ENCODE results near the gene NRG3.
A peak's percentile ranks its signal among the peaks of the same experiment; 100 is the strongest.

The NRG3 gene

DNA sequence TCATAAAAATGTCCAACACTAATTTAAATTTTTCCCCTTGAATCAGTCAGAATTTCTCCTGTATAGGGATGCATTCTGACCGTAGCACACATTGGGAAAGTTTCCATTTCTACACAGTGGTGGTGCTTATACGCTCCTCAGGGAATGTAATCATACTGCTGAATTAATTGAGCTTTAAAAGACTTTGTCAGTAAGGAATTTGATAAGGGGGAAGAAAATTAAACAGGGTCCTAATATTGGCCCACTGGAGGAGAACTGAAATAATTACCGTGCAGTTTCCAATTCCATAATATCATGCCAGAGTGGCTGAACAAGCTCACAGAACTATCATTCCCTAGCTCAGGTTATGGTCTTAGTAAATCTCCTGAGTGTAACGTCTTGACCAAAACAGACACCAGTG lies 1041.9 kb downstream of the NRG3 start:
- no peak for ATAC-seq

DNA sequence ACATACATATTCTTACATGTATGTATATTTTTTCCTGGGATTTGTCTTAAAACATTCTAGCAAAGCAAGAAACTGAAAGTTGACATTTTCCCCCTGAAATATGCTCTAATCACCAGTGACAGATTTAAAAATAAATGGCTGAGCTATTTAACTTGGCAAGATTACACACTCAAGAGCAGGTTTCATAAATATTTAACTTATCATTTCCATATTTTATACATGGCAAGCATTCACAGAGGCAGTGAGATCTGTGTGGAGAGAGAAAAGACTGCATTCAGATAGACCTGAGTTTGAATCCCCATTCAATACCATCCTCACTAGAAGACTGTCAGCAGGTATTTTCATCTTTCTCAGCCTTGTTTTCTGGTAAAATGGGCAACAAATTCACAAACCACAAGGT lies 1043.0 kb downstream of the NRG3 start:
- TF ChIP-seq, protein P1, sequence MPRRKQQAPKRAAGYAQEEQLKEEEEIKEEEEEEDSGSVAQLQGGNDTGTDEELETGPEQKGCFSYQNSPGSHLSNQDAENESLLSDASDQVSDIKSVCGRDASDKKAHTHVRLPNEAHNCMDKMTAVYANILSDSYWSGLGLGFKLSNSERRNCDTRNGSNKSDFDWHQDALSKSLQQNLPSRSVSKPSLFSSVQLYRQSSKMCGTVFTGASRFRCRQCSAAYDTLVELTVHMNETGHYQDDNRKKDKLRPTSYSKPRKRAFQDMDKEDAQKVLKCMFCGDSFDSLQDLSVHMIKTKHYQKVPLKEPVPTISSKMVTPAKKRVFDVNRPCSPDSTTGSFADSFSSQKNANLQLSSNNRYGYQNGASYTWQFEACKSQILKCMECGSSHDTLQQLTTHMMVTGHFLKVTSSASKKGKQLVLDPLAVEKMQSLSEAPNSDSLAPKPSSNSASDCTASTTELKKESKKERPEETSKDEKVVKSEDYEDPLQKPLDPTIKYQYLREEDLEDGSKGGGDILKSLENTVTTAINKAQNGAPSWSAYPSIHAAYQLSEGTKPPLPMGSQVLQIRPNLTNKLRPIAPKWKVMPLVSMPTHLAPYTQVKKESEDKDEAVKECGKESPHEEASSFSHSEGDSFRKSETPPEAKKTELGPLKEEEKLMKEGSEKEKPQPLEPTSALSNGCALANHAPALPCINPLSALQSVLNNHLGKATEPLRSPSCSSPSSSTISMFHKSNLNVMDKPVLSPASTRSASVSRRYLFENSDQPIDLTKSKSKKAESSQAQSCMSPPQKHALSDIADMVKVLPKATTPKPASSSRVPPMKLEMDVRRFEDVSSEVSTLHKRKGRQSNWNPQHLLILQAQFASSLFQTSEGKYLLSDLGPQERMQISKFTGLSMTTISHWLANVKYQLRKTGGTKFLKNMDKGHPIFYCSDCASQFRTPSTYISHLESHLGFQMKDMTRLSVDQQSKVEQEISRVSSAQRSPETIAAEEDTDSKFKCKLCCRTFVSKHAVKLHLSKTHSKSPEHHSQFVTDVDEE (CRISPR knock-in tag; IDR thresholded peaks at IDR 0.05), result no peak
- TF ChIP-seq BACH2 (CRISPR knock-in tag; IDR thresholded peaks at IDR 0.05; ENCODE audit: borderline replicate concordance), result no peak
- TF ChIP-seq GLIS3 (CRISPR knock-in tag; IDR thresholded peaks at IDR 0.05), result no peak
- no peak for TF ChIP-seq ZFP30 (CRISPR knock-in tag; IDR thresholded peaks at IDR 0.05)
- no peak for TF ChIP-seq ZNF565 (CRISPR knock-in tag; conservative IDR thresholded peaks at IDR 0.05; ENCODE audit: low read depth)
- no peak for TF ChIP-seq RARB (CRISPR knock-in tag; IDR thresholded peaks at IDR 0.05)
- TF ChIP-seq, protein P2, sequence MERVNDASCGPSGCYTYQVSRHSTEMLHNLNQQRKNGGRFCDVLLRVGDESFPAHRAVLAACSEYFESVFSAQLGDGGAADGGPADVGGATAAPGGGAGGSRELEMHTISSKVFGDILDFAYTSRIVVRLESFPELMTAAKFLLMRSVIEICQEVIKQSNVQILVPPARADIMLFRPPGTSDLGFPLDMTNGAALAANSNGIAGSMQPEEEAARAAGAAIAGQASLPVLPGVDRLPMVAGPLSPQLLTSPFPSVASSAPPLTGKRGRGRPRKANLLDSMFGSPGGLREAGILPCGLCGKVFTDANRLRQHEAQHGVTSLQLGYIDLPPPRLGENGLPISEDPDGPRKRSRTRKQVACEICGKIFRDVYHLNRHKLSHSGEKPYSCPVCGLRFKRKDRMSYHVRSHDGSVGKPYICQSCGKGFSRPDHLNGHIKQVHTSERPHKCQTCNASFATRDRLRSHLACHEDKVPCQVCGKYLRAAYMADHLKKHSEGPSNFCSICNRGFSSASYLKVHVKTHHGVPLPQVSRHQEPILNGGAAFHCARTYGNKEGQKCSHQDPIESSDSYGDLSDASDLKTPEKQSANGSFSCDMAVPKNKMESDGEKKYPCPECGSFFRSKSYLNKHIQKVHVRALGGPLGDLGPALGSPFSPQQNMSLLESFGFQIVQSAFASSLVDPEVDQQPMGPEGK (CRISPR knock-in tag; IDR thresholded peaks at IDR 0.05; ENCODE audit: borderline replicate concordance), result no peak
- no peak for TF ChIP-seq ARNTL (CRISPR knock-in tag; IDR thresholded peaks at IDR 0.05; ENCODE audit: borderline replicate concordance, low read depth)
- TF ChIP-seq SNAI2 (CRISPR knock-in tag; IDR thresholded peaks at IDR 0.05), result no peak
- no peak for TF ChIP-seq ISL1 (CRISPR knock-in tag; IDR thresholded peaks at IDR 0.05)
- ATAC-seq, result peak; percentile 58

More for the DNA sequence above, 1041.9 kb downstream of the NRG3 start:
- no peak for TF ChIP-seq CSDC2 (CRISPR knock-in tag; IDR thresholded peaks at IDR 0.05)
- TF ChIP-seq OSR1 (CRISPR knock-in tag; IDR thresholded peaks at IDR 0.05), result no peak
- TF ChIP-seq, protein P3, sequence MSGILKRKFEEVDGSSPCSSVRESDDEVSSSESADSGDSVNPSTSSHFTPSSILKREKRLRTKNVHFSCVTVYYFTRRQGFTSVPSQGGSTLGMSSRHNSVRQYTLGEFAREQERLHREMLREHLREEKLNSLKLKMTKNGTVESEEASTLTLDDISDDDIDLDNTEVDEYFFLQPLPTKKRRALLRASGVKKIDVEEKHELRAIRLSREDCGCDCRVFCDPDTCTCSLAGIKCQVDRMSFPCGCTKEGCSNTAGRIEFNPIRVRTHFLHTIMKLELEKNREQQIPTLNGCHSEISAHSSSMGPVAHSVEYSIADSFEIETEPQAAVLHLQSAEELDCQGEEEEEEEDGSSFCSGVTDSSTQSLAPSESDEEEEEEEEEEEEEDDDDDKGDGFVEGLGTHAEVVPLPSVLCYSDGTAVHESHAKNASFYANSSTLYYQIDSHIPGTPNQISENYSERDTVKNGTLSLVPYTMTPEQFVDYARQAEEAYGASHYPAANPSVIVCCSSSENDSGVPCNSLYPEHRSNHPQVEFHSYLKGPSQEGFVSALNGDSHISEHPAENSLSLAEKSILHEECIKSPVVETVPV (CRISPR knock-in tag; IDR thresholded peaks at IDR 0.05), result no peak
- no peak for TF ChIP-seq ZNF565 (CRISPR knock-in tag; conservative IDR thresholded peaks at IDR 0.05; ENCODE audit: low read depth)
- TF ChIP-seq, protein P4, sequence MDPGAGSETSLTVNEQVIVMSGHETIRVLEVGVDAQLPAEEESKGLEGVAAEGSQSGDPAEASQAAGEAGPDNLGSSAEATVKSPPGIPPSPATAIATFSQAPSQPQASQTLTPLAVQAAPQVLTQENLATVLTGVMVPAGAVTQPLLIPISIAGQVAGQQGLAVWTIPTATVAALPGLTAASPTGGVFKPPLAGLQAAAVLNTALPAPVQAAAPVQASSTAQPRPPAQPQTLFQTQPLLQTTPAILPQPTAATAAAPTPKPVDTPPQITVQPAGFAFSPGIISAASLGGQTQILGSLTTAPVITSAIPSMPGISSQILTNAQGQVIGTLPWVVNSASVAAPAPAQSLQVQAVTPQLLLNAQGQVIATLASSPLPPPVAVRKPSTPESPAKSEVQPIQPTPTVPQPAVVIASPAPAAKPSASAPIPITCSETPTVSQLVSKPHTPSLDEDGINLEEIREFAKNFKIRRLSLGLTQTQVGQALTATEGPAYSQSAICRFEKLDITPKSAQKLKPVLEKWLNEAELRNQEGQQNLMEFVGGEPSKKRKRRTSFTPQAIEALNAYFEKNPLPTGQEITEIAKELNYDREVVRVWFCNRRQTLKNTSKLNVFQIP (CRISPR knock-in tag; IDR thresholded peaks at IDR 0.05; ENCODE audit: borderline replicate concordance, low read depth), result no peak
- TF ChIP-seq ISL1 (CRISPR knock-in tag; IDR thresholded peaks at IDR 0.05), result no peak
- no peak for TF ChIP-seq GLIS3 (CRISPR knock-in tag; IDR thresholded peaks at IDR 0.05)

DNA sequence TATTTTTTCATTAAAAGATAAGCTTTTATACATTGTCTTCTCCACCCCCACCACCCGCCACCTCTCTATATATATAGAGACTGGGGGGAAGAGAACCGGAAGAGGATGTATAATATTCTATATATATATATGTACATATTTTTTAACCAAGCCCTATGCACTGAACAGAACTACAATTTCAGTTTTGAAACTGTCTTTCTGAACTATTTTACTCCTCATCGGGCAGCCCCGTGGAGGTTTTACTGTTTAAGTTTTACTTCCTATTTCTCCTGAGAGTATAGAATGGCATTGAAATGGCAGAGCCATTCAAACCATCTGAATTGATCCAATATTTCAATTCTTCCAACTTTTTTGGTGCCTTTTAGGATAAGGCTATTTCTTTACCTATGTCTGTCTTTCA lies 1047.1 kb downstream of the NRG3 start:
- TF ChIP-seq OSR1 (CRISPR knock-in tag; IDR thresholded peaks at IDR 0.05) (no peak), ZNF8 (CRISPR knock-in tag; IDR thresholded peaks at IDR 0.05) (no peak), ZFP3 (CRISPR knock-in tag; IDR thresholded peaks at IDR 0.05) (no peak)
- no peak for ATAC-seq

DNA sequence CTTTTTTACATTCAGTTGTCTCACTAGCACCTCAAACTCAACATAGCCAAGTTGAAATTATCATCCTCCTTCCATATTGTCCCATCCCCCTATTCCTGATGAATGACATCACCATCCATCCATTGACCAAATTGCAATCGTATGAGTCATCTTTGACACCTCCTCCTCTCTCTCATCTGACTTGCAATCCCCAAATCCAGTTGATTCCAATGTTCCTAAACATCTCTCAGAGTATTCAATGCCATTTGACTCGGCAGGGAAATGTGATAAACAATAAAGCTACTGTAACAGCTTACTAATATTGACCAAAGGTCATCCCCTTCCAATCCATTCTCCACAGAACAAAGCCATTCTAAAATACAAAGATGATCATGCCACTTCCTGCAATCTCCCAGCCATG lies 1047.8 kb downstream of the NRG3 start:
- ATAC-seq, result no peak
- TF ChIP-seq, protein P4 (CRISPR knock-in tag; IDR thresholded peaks at IDR 0.05; ENCODE audit: borderline replicate concordance, low read depth), result no peak
- TF ChIP-seq TCF4 (CRISPR knock-in tag; IDR thresholded peaks at IDR 0.05; ENCODE audit: borderline replicate concordance), result no peak
- TF ChIP-seq GLIS3 (CRISPR knock-in tag; IDR thresholded peaks at IDR 0.05), result no peak
- TF ChIP-seq, protein P3 (CRISPR knock-in tag; IDR thresholded peaks at IDR 0.05), result no peak
- TF ChIP-seq, protein P5, sequence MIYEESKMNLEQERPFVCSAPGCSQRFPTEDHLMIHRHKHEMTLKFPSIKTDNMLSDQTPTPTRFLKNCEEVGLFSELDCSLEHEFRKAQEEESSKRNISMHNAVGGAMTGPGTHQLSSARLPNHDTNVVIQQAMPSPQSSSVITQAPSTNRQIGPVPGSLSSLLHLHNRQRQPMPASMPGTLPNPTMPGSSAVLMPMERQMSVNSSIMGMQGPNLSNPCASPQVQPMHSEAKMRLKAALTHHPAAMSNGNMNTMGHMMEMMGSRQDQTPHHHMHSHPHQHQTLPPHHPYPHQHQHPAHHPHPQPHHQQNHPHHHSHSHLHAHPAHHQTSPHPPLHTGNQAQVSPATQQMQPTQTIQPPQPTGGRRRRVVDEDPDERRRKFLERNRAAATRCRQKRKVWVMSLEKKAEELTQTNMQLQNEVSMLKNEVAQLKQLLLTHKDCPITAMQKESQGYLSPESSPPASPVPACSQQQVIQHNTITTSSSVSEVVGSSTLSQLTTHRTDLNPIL (CRISPR knock-in tag; IDR thresholded peaks at IDR 0.05; ENCODE audit: low read depth), result no peak
- TF ChIP-seq ZFP30 (CRISPR knock-in tag; IDR thresholded peaks at IDR 0.05), result no peak
- no peak for TF ChIP-seq BACH2 (CRISPR knock-in tag; IDR thresholded peaks at IDR 0.05; ENCODE audit: borderline replicate concordance)
- no peak for TF ChIP-seq PPARA (CRISPR knock-in tag; IDR thresholded peaks at IDR 0.05; ENCODE audit: borderline replicate concordance)
- no peak for TF ChIP-seq ZNF565 (CRISPR knock-in tag; conservative IDR thresholded peaks at IDR 0.05; ENCODE audit: low read depth)
- no peak for TF ChIP-seq SNAI2 (CRISPR knock-in tag; IDR thresholded peaks at IDR 0.05)
- TF ChIP-seq ARNTL (CRISPR knock-in tag; IDR thresholded peaks at IDR 0.05; ENCODE audit: borderline replicate concordance, low read depth), result no peak
- no peak for TF ChIP-seq RARB (CRISPR knock-in tag; IDR thresholded peaks at IDR 0.05)
- no peak for TF ChIP-seq ZFP3 (CRISPR knock-in tag; IDR thresholded peaks at IDR 0.05)
- TF ChIP-seq CSDC2 (CRISPR knock-in tag; IDR thresholded peaks at IDR 0.05), result no peak
